Cardiac septum (tissue), 1 donor: ENCODE data around the gene CD38. TPM values are rescaled to one million over a fixed set of nuclear protein-coding genes. Genes with fewer than 3 reads are reported as not detected.
"Not testable (repeated sequence)": the region's sequence is repeated elsewhere in the genome, so short reads cannot be mapped to it uniquely, and the experiment has no call there.

Experiments used
- DNase-seq: peaks from one replicate; pipeline ENCODE4 v3.0.0-alpha.2; 2020; ENCODE audit warnings: low spot score
- intact Hi-C: fragments of 100-400 bp; cut with DNase I; formaldehyde crosslinking; loops from one replicate; pipeline ENCODE4 v1.14.0; 2022
- total RNA-seq: library from RNA; stranded (reverse); fragmentation: NEBNext Ultra II Directional; extraction: Animal tissue kit (Norgen Biotek cat#: 25700); gene quantifications from one replicate; pipeline ENCODE4 v1.2.1, GENCODE V29; 2021
- donor health status: DM: no; HTN: no; CAD: no.

Gene CD38
- total RNA-seq, 1 donor from 2014 or later: 0.92 TPM

DNA sequence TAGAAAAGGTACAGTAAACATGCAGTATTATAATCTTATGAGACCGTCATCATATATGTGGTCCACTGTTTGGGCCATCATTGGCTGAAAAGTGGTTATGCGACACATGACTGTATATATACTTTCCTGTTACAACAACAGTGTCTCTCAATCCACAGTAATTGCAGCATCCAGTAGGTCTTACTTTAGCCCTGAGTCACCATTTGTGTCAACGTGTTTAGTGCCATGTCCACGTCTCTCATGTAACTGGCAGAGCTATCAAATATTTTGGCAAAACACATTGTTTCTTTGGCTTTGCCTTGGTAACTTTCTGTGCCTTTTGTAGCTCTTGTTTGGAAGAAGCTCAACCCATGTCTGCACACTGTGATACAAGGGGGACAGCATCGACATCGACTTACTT lies 73.8 kb downstream of the CD38 start:
- intact Hi-C loops: no loop called here
- no peak for DNase-seq

GRCh38 chr4:15852524-15852923 lies 74.4 kb downstream of the CD38 start:
- intact Hi-C loops: no loop called here
- DNase-seq: no peak

DNA sequence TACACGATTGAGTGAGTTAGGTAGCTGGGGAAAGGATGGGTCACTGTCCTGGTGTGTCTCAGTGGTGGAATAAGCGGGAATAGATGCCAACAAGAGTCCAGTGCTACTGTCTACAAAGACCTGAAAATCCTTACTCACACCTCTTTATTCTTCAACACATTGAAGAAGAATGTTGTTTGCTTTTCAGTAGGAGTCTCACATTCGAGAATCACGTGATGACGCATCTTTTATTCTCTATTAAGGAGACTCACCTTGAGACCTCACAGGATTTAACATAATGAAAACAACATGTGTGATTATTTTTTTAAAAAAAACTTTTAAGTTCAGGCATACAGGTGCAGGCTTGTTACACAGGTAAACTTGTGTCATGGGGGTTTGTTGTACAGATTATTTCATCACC lies 75.2 kb downstream of the CD38 start:
- intact Hi-C loops: no loop called here
- no peak for DNase-seq

DNA sequence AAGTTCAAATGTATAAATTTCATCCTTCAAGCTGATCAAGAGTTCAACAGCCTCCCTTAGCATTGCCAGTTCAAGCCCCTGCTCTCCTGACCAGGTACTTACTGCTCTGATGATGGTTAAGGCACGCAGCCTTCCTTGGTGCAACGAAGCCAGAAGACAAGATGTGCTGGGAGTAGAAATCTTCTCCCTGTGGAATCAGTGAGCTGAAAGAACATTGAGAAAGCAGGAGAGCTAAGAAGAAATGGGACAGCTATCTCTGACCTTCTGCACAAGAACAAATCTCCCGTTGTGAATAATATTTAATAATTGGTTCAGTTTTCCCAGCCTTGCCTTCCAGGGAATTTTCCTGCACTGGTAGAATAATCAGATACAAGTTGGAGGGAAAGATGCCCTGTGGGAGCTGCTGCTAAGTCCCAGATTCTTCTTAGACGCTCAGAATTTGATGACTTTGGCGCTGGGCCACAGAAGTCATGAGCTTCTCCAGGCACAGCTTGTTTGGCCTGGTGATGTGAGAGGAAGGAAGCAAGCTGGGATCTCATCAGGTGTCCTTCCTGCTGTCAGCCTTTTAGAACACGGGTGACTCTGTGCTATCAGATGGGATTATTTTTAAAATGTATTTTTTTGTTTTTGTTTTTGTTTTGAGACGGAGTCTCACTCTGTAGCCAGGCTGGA lies 77.8 kb downstream of the CD38 start:
- intact Hi-C loops: no loop called here
- DNase-seq: peak; percentile 81

DNA sequence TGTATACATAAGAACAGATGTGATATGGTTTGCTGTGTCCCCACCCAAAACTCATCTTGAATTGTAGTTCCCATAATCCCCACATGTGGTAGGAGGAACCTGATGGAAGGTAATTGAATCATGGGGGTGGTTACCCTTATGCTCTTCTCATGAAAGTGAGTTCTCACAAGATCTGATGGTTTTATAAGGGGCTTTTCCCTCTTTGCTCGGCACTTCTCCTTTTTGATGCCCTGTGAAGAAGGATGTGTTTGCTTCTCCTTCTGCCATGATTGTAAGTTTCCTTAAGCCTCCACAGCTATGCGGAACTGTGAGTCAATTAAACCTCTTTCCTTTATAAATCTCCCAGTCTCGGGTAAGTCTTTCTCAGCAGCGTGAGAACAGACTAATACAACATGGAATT lies 83.1 kb downstream of the CD38 start:
- intact Hi-C loops, DNase-seq: not testable (repeated sequence)

GRCh38 chr4:15864651-15865566 lies 86.8 kb downstream of the CD38 start:
- intact Hi-C loops: no loop called here
- DNase-seq: no peak

DNA sequence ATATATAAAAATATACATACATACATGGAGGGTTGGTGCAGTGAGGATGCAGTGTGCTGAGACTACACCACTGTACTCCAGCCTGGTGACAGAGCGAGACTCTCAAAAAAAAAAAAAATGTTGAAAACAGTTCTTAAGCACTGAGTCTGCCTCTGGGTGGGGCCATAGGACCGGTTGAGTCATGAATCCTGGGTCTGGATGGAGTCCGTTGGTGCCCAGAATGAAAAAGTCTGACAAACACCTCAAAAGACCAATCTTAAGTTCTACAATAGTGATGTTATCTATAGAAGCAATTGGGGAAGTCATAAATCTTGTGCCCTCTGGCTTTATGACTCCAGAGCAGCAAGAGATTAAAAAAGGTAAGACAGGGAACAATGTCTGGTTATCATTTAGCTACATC lies 90.0 kb downstream of the CD38 start:
- DNase-seq: no peak
- intact Hi-C loops: no loop called here

DNA sequence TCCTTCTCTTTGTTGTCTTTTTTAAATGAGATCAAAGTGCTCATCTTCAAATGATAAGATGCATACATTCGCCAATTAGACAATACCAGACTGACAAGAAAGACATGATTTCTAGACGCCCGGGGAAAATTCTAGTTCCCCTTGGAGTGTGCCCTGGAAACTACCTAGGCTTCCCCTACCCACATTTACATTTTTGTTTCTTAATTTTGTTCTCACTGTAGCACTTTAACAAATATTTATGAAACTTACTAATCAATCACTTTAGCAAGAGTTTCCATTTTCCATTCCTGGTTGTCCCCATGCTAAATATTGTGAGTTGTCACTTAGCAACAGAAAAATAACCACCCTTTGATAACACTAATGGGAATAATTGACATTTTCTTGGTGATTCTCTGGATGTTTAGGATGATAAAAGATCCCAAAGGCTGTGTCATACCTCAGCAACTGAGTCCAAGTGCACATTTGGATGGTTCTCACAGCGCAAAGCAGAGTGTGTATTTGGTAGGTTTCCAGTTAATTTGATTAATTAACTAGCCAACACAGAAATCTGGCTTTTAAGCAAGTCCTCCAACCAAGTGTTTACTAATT lies 90.8 kb downstream of the CD38 start:
- intact Hi-C loops: no loop called here
- no peak for DNase-seq

GRCh38 chr4:15870079-15870478 lies 92.0 kb downstream of the CD38 start:
- intact Hi-C loops: no loop called here
- DNase-seq: no peak

- intact Hi-C loops: no loop called here
- DNase-seq: no peak
These were observed 93.0 kb downstream of the CD38 start for GRCh38 chr4:15870921-15871664.

DNA sequence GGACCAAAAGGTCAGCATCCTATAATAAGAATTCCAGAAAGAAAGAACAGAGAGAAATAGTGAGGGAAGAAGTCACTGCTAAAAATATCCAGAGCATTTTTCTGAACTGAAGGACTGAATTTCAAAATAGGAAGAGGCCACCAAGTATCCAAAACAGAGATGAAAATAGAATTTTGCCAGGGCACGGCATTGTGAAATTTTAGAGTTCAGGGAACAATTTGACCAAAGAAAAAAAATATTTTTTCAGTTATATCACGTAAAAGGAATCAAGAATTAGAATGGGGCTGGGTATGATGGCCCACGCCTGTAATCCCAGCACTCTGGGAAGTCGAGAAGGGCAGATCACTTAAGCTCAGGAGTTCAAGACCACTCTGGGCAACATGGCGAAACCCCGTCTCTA lies 95.0 kb downstream of the CD38 start:
- intact Hi-C loops: no loop called here
- no peak for DNase-seq

DNA sequence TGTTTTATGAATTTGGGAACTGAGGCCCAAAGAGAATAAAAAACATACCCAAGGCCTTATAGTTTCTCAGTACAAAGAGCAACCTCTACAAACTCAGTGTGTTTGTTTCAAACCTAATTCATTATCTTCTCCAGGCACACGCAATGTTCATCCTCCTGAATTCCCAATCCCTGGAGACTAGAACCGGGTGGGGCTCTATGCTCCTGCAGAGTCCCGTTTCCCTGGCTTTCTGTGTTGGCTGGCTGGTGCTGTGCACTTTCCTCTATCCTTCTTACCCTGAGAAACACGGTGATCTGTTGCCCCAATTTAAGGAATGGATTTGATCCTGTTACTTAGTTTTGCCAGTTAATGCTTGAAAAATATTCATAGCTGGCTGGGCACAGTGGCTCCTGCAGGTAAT lies 96.5 kb downstream of the CD38 start:
- DNase-seq: no peak
- intact Hi-C loops: no loop called here

DNA sequence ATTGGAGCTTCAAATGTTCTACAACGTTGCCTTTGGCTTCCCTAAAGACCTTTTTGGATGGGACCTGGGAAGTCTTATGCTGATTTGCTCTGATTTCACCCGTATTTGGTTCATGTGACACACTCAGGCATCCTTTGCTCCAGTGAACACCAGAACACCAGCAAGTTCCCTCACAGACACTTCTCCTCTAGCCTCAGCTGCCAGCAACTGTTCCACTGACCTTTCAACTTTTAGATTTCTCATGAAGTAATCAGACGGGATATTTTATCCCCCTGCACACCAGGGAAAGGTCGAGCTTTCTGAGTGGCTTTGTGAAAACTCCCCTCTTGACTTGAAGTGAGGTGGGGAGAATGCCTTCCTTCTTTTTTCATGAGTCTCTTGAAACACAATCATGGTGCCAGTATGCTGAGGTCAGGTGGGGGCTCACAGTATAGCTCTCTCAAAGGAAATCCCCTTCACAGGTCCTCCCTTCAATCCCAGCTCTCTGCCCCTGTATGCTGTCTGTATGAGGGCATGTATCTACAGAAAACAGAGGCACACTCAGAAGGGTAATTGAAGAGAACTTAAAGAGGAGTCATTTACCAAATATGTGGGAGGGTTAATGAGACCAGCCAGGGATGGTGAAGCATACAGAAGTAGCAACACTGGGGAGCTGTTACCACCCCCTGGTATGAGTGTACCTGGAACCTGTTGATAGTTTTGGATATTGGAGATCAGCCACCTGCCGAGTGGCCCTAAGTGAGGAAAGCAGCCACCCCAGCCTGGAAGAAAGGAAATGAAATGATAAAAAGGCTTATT lies 97.7 kb downstream of the CD38 start:
- intact Hi-C loops: no loop called here
- DNase-seq: no peak

DNA sequence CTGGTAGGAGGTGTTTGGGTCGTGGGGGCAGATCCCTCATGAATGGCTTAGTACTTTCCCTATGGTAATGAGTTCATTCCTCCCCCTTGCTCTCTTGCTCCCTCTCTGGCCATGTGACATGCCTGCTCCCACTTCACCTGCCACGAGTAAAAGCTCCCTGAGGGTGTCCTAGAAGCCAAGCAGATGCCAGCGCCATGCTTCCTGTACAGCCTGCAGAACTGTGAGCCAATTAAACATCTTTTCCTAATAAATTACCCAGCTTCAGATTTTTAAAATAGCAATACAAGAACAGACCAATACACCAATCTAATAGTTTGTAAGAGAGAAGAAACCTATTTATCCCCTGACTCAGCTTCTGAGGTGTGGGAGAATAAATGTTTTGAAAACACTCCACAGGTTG lies 99.9 kb downstream of the CD38 start:
- intact Hi-C loops: no loop called here

GRCh38 chr4:15881820-15882219 lies 103.7 kb downstream of the CD38 start:
- intact Hi-C loops: loop anchor here (1.0 to 10.0 kb wide), 4 partner anchors 74 to 383 kb away; no protein-coding TSS in a partner anchor
- no peak for DNase-seq

More for the DNA sequence above, 99.9 kb downstream of the CD38 start:
- DNase-seq: no peak

- intact Hi-C loops: loop anchor here (1.0 to 10.0 kb wide), 4 partner anchors 74 to 382 kb away; no protein-coding TSS in a partner anchor
- peak; percentile 79 for DNase-seq
These were observed 104.6 kb downstream of the CD38 start for GRCh38 chr4:15882675-15883086.

- DNase-seq: no peak
- intact Hi-C loops: loop anchor here (2.0 to 10.0 kb wide), 2 partner anchors 81 to 381 kb away; no protein-coding TSS in a partner anchor
These were observed 105.6 kb downstream of the CD38 start for GRCh38 chr4:15883610-15884243.

DNA sequence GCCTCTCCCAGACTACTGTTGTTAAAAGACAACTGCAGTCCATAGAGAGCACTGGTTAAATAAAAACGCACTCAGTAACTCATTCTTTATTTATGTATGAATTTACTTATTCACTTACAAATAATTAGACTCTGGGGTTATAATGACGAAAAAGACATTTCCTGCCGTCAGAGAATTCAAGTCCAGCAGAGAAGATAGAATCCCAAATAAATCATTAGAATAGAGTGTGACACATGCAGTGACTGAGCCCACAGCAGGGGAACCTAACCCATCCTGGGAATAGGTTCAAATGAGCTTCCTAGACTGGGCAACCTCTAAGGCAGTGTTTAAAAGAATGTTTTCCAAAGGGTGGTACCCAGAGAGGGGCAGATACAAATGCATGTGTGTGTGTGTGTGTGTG lies 106.5 kb downstream of the CD38 start:
- no peak for DNase-seq
- intact Hi-C loops: loop anchor here (10.0 kb wide), 1 partner anchor 380 kb away; no protein-coding TSS in a partner anchor
